Activated T-helper 17 cell treated with anti-CD3 and anti-CD28 coated beads, Interleukin-2, amount 50 U/mL, for 72 hours (primary cell): ENCODE results near the gene CRAT. TPM values are rescaled to one million over a fixed set of nuclear protein-coding genes. Genes with fewer than 3 reads are reported as not detected.

Experiments
- ATAC-seq: fragments of 150-1000 bp; cut with Tn5 transposase; replicated peaks from 2 replicates; pipeline ENCODE4 v1.10.0; 2021; ENCODE audit warnings: mild to moderate bottlenecking, moderate library complexity
- H3K27ac Mint-ChIP-seq: one replicate; pipeline ENCODE4 v1.8.0; 2022; ENCODE audit warnings: mixed read lengths
- H3K27me3 Mint-ChIP-seq: one replicate; pipeline ENCODE4 v1.8.0; 2022; ENCODE audit warnings: mixed read lengths
- H3K36me3 Mint-ChIP-seq: one replicate; pipeline ENCODE4 v1.8.0; 2022; ENCODE audit warnings: low read depth, mild to moderate bottlenecking, mixed read lengths
- H3K4me1 Mint-ChIP-seq: one replicate; pipeline ENCODE4 v1.8.0; 2022; ENCODE audit warnings: mixed read lengths
- H3K4me3 Mint-ChIP-seq: one replicate; pipeline ENCODE4 v1.8.0; 2022; ENCODE audit warnings: mild to moderate bottlenecking, mixed read lengths
- H3K9me3 Mint-ChIP-seq: one replicate; pipeline ENCODE4 v1.8.0; 2022; ENCODE audit warnings: mixed read lengths
- total RNA-seq, 2 donors: library from RNA; stranded (reverse); gene quantifications; one replicate each; pipeline ENCODE4 v1.2.3, GENCODE V29; 2022

Gene CRAT
- total RNA-seq, 2 donors from 2014 or later: 19.8 to 21.8 TPM

DNA sequence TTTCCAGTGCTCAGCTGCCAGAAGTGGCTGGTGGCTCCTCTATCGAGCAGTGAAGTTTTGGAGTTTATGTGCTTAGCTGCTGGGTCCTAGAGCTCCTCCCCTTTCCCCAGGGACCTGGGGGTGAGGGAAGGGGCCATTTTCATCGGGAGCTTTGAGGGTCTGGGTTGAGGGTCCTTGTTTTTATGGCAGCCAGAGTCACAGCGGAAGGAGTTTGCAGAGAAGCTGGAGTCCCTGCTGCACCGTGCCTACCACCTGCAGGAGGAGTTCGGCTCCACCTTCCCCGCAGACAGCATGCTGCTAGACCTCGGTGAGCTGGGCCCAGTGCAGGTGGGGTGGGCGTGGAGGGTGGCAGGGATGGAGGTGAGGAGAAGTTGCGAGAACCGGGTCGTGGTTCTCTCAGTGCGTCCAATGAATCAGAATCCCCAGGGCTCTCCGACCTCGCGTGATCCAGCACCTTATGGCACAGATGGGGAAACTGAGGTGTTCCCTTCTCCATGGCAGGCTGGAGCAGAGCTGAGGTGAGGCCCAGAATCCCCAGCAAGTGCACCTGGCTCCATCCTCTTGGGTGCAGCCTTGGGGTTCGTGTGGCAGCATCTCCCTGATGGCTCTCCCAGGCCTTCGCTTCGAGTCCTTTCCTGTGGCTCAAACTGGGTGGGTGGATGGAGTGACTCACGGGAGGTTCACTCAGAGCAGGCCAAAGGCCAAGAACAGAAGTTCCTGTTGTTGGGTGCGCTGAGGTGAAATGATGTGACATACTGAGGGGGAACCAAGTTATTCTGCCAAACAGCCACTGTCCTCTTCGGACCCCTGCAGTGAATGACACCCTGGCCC, 51.4 kb downstream of the CRAT start:
- Mint-ChIP-seq H3K4me3 (no peak overlapping the region), H3K4me1 (peaks cover 3% of the 10 kb centered on the region)

DNA sequence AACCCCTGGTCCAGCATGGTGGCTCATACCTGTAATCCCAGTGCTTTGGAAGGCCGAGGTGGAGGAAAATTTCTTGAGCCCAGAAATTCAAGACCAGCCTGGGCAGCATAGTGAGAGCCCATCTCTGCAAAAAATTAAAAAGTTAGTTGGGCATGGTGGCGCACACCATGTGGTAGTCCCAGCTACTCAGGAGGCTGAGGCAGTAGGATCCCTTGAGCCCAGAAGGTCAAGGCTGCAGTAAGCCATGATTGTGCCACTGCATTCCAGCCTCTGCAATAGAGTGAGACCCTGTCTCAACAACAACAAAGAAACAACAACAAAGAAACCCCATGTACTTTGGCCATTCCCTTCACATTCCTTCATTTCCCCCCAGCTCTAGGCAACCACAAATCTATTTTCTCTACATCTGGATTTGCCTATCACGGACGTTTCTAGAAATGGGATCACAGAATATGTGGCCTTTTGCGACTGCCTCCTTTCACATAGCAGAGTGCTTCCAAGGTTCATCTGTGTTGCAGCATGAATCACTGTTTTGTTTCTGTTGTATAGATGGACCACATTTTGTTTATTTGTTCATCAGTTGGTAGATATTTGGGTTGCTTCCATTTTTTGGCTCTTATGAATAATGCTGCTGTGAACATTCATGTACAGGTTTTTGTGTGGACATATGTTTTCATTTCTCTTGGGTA, 56.3 kb downstream of the CRAT start:
- peaks cover 3% of the 10 kb centered on the region for H3K4me1 Mint-ChIP-seq
- no peaks in the 10 kb centered on the region for H3K9me3 Mint-ChIP-seq
- H3K4me3 Mint-ChIP-seq: no peak overlapping the region
- peaks cover 57% of the 10 kb centered on the region for H3K36me3 Mint-ChIP-seq
- no peak overlapping the region for H3K27ac Mint-ChIP-seq
- no peaks in the 10 kb centered on the region for H3K27me3 Mint-ChIP-seq
- no peak for ATAC-seq

More for the DNA sequence above, 51.4 kb downstream of the CRAT start:
- ATAC-seq: no peak
- Mint-ChIP-seq H3K36me3 (peaks cover 38% of the 10 kb centered on the region), H3K27me3 (no peaks in the 10 kb centered on the region), H3K9me3 (no peaks in the 10 kb centered on the region), H3K27ac (no peak overlapping the region)

DNA sequence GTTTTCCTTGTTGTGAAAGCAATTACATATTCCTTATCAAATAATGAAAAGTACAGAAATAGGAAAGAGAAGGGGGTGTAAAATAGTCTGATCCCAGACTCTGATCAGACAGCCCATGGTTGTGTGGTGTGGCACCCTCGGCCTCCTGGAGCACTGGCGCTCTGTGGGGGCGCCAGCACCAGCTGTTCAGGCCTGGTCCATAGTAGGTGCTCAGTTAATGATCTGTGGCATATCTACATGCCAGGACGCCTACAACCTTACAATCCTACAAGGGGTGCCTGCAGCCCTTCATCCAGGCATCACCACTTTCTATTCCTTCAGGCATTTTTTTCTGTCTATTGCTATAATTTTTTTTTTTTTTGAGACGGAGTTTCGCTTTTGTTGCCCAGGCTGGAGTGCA, 57.6 kb downstream of the CRAT start:
- ATAC-seq: no peak
- Mint-ChIP-seq H3K27ac (no peak overlapping the region), H3K27me3 (no peaks in the 10 kb centered on the region), H3K4me3 (no peak overlapping the region), H3K36me3 (peaks cover 68% of the 10 kb centered on the region), H3K4me1 (peaks cover 3% of the 10 kb centered on the region), H3K9me3 (no peaks in the 10 kb centered on the region)

DNA sequence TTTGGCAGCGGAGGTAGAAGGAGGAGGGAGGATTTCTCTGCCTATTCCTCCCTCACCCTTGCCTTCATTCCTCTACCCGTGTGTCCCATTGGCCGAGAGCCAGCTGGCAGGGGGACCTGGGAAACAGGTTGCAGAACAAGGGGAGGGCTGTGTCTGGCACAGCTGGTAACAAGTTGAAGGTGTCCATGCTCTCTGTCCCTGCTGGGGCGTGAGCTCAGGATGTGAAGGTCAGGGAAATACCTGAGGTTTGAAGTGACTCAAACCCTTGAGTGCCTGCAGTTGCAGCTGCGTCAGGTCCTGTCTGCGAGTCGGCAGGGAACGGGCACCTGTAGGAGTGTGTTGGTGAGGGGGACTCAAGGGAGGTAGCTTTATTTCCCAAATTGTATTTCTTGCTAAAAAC, 58.0 kb downstream of the CRAT start:
- Mint-ChIP-seq H3K27ac (no peak overlapping the region), H3K4me3 (no peak overlapping the region), H3K36me3 (peaks cover 68% of the 10 kb centered on the region), H3K27me3 (no peaks in the 10 kb centered on the region), H3K4me1 (peaks cover 3% of the 10 kb centered on the region), H3K9me3 (no peaks in the 10 kb centered on the region)
- no peak for ATAC-seq

Other genes with a start within 250 kb of the CRAT start
- 10 to 100 TPM; 20.1 to 29.6 TPM for gene KYAT1, start 228.8 kb downstream of the CRAT start, total RNA-seq
- 10 to 100 TPM; 19.3 to 24.5 TPM for gene LRRC8A, start 228.7 kb downstream of the CRAT start, total RNA-seq
- under 1 TPM in 1 of 2 donors, not detected in 1; 0.77 TPM for gene PHYHD1, start 189.8 kb downstream of the CRAT start, total RNA-seq
- gene DOLK, start 163.2 kb downstream of the CRAT start, total RNA-seq: 1 to 10 TPM; 5.3 to 8.5 TPM
- 100 to 1,000 TPM; 110 to 115 TPM for gene NUP188, start 163.1 kb downstream of the CRAT start, total RNA-seq
- 10 to 100 TPM; 57.7 to 76.0 TPM for gene SH3GLB2, start 82.5 kb downstream of the CRAT start, total RNA-seq
- gene MIGA2, start 74.2 kb downstream of the CRAT start, total RNA-seq: 10 to 100 TPM; 23.8 to 35.0 TPM
- gene DOLPP1, start 29.7 kb downstream of the CRAT start, total RNA-seq: 10 to 100 TPM; 12.3 to 20.8 TPM
- gene PTPA, start 622 bp upstream of the CRAT start, total RNA-seq: 100 to 1,000 TPM in 1 of 2 donors, 10 to 100 TPM in 1; 77.9 to 131 TPM
- gene IER5L, start 67.5 kb upstream of the CRAT start, total RNA-seq: 1 to 10 TPM in 1 of 2 donors, under 1 TPM in 1; 0.67 to 2.2 TPM